T-cell (primary cell): Measurements from ENCODE around the gene UBAC2. TPM values are rescaled to one million over a fixed set of nuclear protein-coding genes. Genes with fewer than 3 reads are reported as not detected.

Experiments used
- ATAC-seq, 4 experiments: fragments of 200-7000 bp in 3 of 4; fragments of 150-1000 bp in 1 of 4; cut with Tn5 transposase; replicated peaks in 1 of 4; 1 replicate in 3 of 4; 2 replicates in 1 of 4; pipeline ENCODE4 v1.10.0; 2021; ENCODE audit warnings: moderate library complexity in 3 of 4, mild to moderate bottlenecking in 2 of 4, moderate number of reproducible peaks in 1 of 4
- CTCF ChIA-PET, 2 donors: fragments of 300-600 bp; sonication (Branson Sonifier 250); formaldehyde crosslinking; loops; one replicate each; lab custom pipeline; 2022; ENCODE audit warnings: antibody characterized with exemption in 2 of 2; lab: Charles Lee
- POLR2A ChIA-PET, 2 donors: fragments of 300-600 bp; sonication (Branson Sonifier 250); formaldehyde crosslinking; loops; one replicate each; lab custom pipeline; 2022; ENCODE audit warnings: antibody characterized with exemption in 2 of 2; lab: Charles Lee
- DNase-seq, 35 experiments: peaks; one replicate each; pipeline versions ENCODE4 v3.0.0 to v3.0.0-alpha.2; 2013 to 2023
- H3K27ac ChIP-seq: one replicate; pipeline ENCODE4 v1.5.1; 2013; ENCODE audit warnings: low read length
- H3K27me3 ChIP-seq, 2 experiments: replicated peaks in 1 of 2; 1 replicate in 1 of 2; 2 replicates in 1 of 2; pipeline versions ENCODE4 v1.6.1 to v1.7.0; 2013; ENCODE audit warnings: low read length in 1 of 2, mixed read lengths in 1 of 2; ENCODE audit not compliant: control insufficient read depth in 2 of 2, insufficient read depth in 2 of 2; ENCODE audit errors: extremely low read depth in 1 of 2
- H3K36me3 ChIP-seq, 2 donors: 1 replicate in 1 of 2; 2 replicates in 1 of 2; pipeline versions ENCODE4 v1.6.1 to v1.7.0; 2013; ENCODE audit warnings: low read length in 1 of 2; ENCODE audit not compliant: control insufficient read depth in 2 of 2, insufficient read depth in 1 of 2; ENCODE audit errors: extremely low read depth in 1 of 2
- H3K4me1 ChIP-seq, 2 experiments: 1 replicate in 1 of 2; 2 replicates in 1 of 2; pipeline versions ENCODE4 v1.6.1 to v1.7.0; 2013; ENCODE audit warnings: low read length in 2 of 2, mixed read lengths in 1 of 2; ENCODE audit not compliant: insufficient read depth in 2 of 2, control insufficient read depth in 1 of 2; ENCODE audit errors: extremely low read depth in 1 of 2
- H3K4me3 ChIP-seq, 2 donors: 1 replicate in 1 of 2; 2 replicates in 1 of 2; pipeline versions ENCODE4 v1.5.1 to v1.7.0; 2013; ENCODE audit warnings: mild to moderate bottlenecking in 2 of 2, low read length in 1 of 2, moderate library complexity in 1 of 2; ENCODE audit not compliant: control insufficient read depth in 1 of 2; ENCODE audit errors: extremely low read depth in 1 of 2
- H3K9me3 ChIP-seq: 2 replicates; pipeline ENCODE4 v1.7.0; 2013
- H3K27ac Mint-ChIP-seq, 2 donors: one replicate each; pipeline ENCODE4 v1.8.0; 2020 to 2021; ENCODE audit warnings: mild to moderate bottlenecking in 2 of 2, mixed read lengths in 2 of 2
- H3K27me3 Mint-ChIP-seq, 2 donors: one replicate each; pipeline ENCODE4 v1.8.0; 2021 to 2022; ENCODE audit warnings: mixed read lengths in 2 of 2
- H3K36me3 Mint-ChIP-seq: one replicate; pipeline ENCODE4 v1.8.0; 2021; ENCODE audit warnings: mixed read lengths
- H3K4me1 Mint-ChIP-seq, 3 donors: one replicate each; pipeline ENCODE4 v1.8.0; 2020 to 2022; ENCODE audit warnings: mixed read lengths in 3 of 3, mild to moderate bottlenecking in 1 of 3
- H3K4me3 Mint-ChIP-seq, 3 donors: one replicate each; pipeline ENCODE4 v1.8.0; 2020 to 2022; ENCODE audit warnings: mild to moderate bottlenecking in 3 of 3, mixed read lengths in 3 of 3, moderate library complexity in 3 of 3
- H3K9me3 Mint-ChIP-seq, 3 donors: one replicate each; pipeline ENCODE4 v1.8.0; 2020 to 2022; ENCODE audit warnings: mixed read lengths in 3 of 3
- WGBS: methylation state at CpG from one replicate; pipeline ENCODE4 v1.1.5; 2013; ENCODE audit warnings: missing lambda C conversion rate; ENCODE audit not compliant: insufficient coverage; 5-methylcytosine and 5-hydroxymethylcytosine counted together
- total RNA-seq, 35 experiments: library from RNA in 6 of 35; stranded (reverse) in 6 of 35; fragments of 120-200 nt in 1 of 35; gene quantifications; one replicate each; pipeline versions ENCODE4 v1.2.1 to v1.2.4 and lab custom pipeline; 2013 to 2026

The UBAC2 gene
- total RNA-seq, 5 donors from 2014 or later (not counting 1 experiment from before 2014, with no cell fraction given), result 83.3 to 99.3 (median 84.9) TPM

GRCh38 chr13:99271249-99271648 lies 70.6 kb downstream of the UBAC2 start:
- WGBS, result 94% methylated on average over 2 of the region's 3 CpGs
- peak overlapping the region; percentile 87 for H3K27ac ChIP-seq
- ATAC-seq, result no peak
- H3K36me3 ChIP-seq, result peaks cover 0 to 9% of the 10 kb centered on the region in 2 donors
- Mint-ChIP-seq H3K27me3 (no peaks in the 10 kb centered on the region), H3K9me3 (peaks cover 0 to 10% (median 0%) of the 10 kb centered on the region in 3 donors), H3K4me1 (peaks cover 67 to 68% (median 67%) of the 10 kb centered on the region in 3 donors), H3K4me3 (no peak overlapping the region), H3K36me3 (peaks cover 28% of the 10 kb centered on the region), H3K27ac (peak overlapping the region; percentile 84 to 87)
- peaks cover 33 to 39% of the 10 kb centered on the region in 2 experiments for H3K4me1 ChIP-seq
- no peaks in the 10 kb centered on the region for H3K9me3 ChIP-seq
- no peak overlapping the region for H3K4me3 ChIP-seq
- H3K27me3 ChIP-seq, result no peaks in the 10 kb centered on the region
- ChIA-PET POLR2A (interaction anchor here (0.6 to 3.3 kb wide), 14 partner anchors 9 to 232 kb away, joined by 3 to 19 read pairs (median 4); partner anchors contain the start of gene GPR18 (in 1 of the 2)), CTCF (interaction anchor here (0.7 to 11.0 kb wide), 29 partner anchors 10 to 169 kb away, joined by 3 to 246 read pairs (median 5); partner anchors contain the start of genes GPR18 (in 1 of the 2) and GPR183 (in 1 of the 2))
- no peak for DNase-seq

- H3K27me3 ChIP-seq, result no peaks in the 10 kb centered on the region
- Mint-ChIP-seq H3K4me1 (peaks cover 77 to 79% (median 79%) of the 10 kb centered on the region in 3 donors), H3K27me3 (no peaks in the 10 kb centered on the region), H3K4me3 (no peak overlapping the region), H3K27ac (peak overlapping the region; percentile 84 to 87), H3K36me3 (peaks cover 29% of the 10 kb centered on the region), H3K9me3 (peaks cover 0 to 10% (median 0%) of the 10 kb centered on the region in 3 donors)
- 86% methylated on average over 1 of the region's 2 CpGs for WGBS
- H3K36me3 ChIP-seq, result peaks cover 0 to 9% of the 10 kb centered on the region in 2 donors
- ATAC-seq (no peak), DNase-seq (no peak)
- ChIA-PET CTCF (interaction anchor here (0.6 to 11.0 kb wide), 26 partner anchors 8 to 168 kb away, joined by 3 to 107 read pairs (median 4); partner anchors contain the start of genes GPR18 (in 1 of the 2) and GPR183 (in 1 of the 2)), POLR2A (interaction anchor here (0.6 to 2.1 kb wide), 8 partner anchors 10 to 125 kb away, joined by 3 to 15 read pairs (median 4); no protein-coding TSS in a partner anchor)
- no peak overlapping the region for H3K4me3 ChIP-seq
- no peaks in the 10 kb centered on the region for H3K9me3 ChIP-seq
- H3K27ac ChIP-seq, result peak overlapping the region; percentile 87
- peaks cover 36 to 48% of the 10 kb centered on the region in 2 experiments for H3K4me1 ChIP-seq
These were observed 71.8 kb downstream of the UBAC2 start for GRCh38 chr13:99272481-99272880.

GRCh38 chr13:99273128-99273527 lies 72.5 kb downstream of the UBAC2 start:
- Histone ChIP-seq H3K36me3 (peaks cover 0 to 5% of the 10 kb centered on the region in 2 donors), H3K4me3 (no peak overlapping the region), H3K9me3 (no peaks in the 10 kb centered on the region), H3K4me1 (peaks cover 38 to 54% of the 10 kb centered on the region in 2 experiments), H3K27ac (peak overlapping the region; percentile 87), H3K27me3 (no peaks in the 10 kb centered on the region)
- 50% methylated on average over 1 of the region's 2 CpGs for WGBS
- peaks cover 0 to 10% (median 0%) of the 10 kb centered on the region in 3 donors for H3K9me3 Mint-ChIP-seq
- H3K4me1 Mint-ChIP-seq, result peaks cover 82 to 86% (median 83%) of the 10 kb centered on the region in 3 donors
- H3K4me3 Mint-ChIP-seq, result peak overlapping the region in 1 of 3 donors; percentile 49
- H3K36me3 Mint-ChIP-seq, result peaks cover 34% of the 10 kb centered on the region
- ATAC-seq (peak in 1 of 4 experiments; percentile 35), DNase-seq (peak in 5 of 35 experiments; percentile 22 to 73 (median 27))
- H3K27me3 Mint-ChIP-seq, result no peaks in the 10 kb centered on the region
- peak overlapping the region; percentile 77 to 95 for H3K27ac Mint-ChIP-seq
- ChIA-PET POLR2A (interaction anchor here (0.6 to 2.1 kb wide), 11 partner anchors 9 to 125 kb away, joined by 3 to 15 read pairs (median 4); no protein-coding TSS in a partner anchor), CTCF (interaction anchor here (0.6 to 11.0 kb wide), 18 partner anchors 9 to 249 kb away, joined by 3 to 107 read pairs (median 4); partner anchors contain the start of genes GPR18 (in 1 of the 2) and GPR183 (in 1 of the 2))

GRCh38 chr13:99275093-99275469 lies 74.4 kb downstream of the UBAC2 start:
- WGBS, result no CpG with 5 or more reads among the region's 1 CpG
- DNase-seq, result peak in 24 of 35 experiments; percentile 11 to 69 (median 32)
- peaks cover 0 to 10% (median 0%) of the 10 kb centered on the region in 3 donors for H3K9me3 Mint-ChIP-seq
- POLR2A ChIA-PET, result interaction anchor here (0.7 to 1.2 kb wide), 8 partner anchors 9 to 332 kb away, joined by 3 to 8 read pairs (median 4); partner anchors contain the start of gene CLYBL (in 1 of the 2)
- peak overlapping the region; percentile 87 for H3K27ac ChIP-seq
- H3K36me3 Mint-ChIP-seq, result peaks cover 46% of the 10 kb centered on the region
- H3K27ac Mint-ChIP-seq, result peak overlapping the region; percentile 89 to 92
- peaks cover 38 to 68% of the 10 kb centered on the region in 2 experiments for H3K4me1 ChIP-seq
- H3K4me3 Mint-ChIP-seq, result peak overlapping the region in 2 of 3 donors; percentile 22 to 61
- no peaks in the 10 kb centered on the region for H3K27me3 ChIP-seq
- ATAC-seq, result peak; percentile 75 to 84 (median 82)
- peaks cover 94 to 96% (median 94%) of the 10 kb centered on the region in 3 donors for H3K4me1 Mint-ChIP-seq
- H3K36me3 ChIP-seq, result peaks cover 0 to 8% of the 10 kb centered on the region in 2 donors
- no peaks in the 10 kb centered on the region for H3K27me3 Mint-ChIP-seq
- CTCF ChIA-PET, result interaction anchor here (0.5 to 4.8 kb wide), 22 partner anchors 8 to 228 kb away, joined by 3 to 37 read pairs (median 5); no protein-coding TSS in a partner anchor
- no peaks in the 10 kb centered on the region for H3K9me3 ChIP-seq
- no peak overlapping the region for H3K4me3 ChIP-seq

- no CpG with 5 or more reads among the region's 2 CpGs for WGBS
- DNase-seq (no peak), ATAC-seq (no peak)
- Histone ChIP-seq H3K27ac (peak overlapping the region; percentile 4), H3K4me1 (peaks cover 39 to 79% of the 10 kb centered on the region in 2 experiments), H3K9me3 (no peaks in the 10 kb centered on the region), H3K4me3 (no peak overlapping the region), H3K36me3 (peaks cover 0 to 8% of the 10 kb centered on the region in 2 donors), H3K27me3 (no peaks in the 10 kb centered on the region)
- Mint-ChIP-seq H3K9me3 (peaks cover 0 to 10% (median 0%) of the 10 kb centered on the region in 3 donors), H3K4me3 (peak overlapping the region in 1 of 3 donors; percentile 61), H3K27ac (peak overlapping the region; percentile 76 to 89), H3K27me3 (no peaks in the 10 kb centered on the region), H3K4me1 (peaks cover 94 to 96% (median 94%) of the 10 kb centered on the region in 3 donors), H3K36me3 (peaks cover 57% of the 10 kb centered on the region)
- POLR2A ChIA-PET, result interaction anchor here (0.7 kb wide), 2 partner anchors 9 to 80 kb away, joined by 3 to 4 read pairs; no protein-coding TSS in a partner anchor
- CTCF ChIA-PET, result interaction anchor here (0.5 to 4.8 kb wide), 3 partner anchors 11 to 159 kb away, joined by 4 to 37 read pairs (median 18); no protein-coding TSS in a partner anchor
These were observed 76.1 kb downstream of the UBAC2 start for GRCh38 chr13:99276706-99277105.

- H3K4me1 ChIP-seq, result peaks cover 47 to 78% of the 10 kb centered on the region in 2 experiments
These were observed 77.0 kb downstream of the UBAC2 start for GRCh38 chr13:99277629-99278028.

More at GRCh38 chr13:99277629-99278028, 77.0 kb downstream of the UBAC2 start:
- WGBS, result 93% methylated on average over 2 of the region's 4 CpGs
- DNase-seq (no peak), ATAC-seq (no peak)
- Histone ChIP-seq H3K4me3 (no peak overlapping the region), H3K36me3 (peaks cover 0 to 8% of the 10 kb centered on the region in 2 donors), H3K27ac (no peak overlapping the region), H3K27me3 (no peaks in the 10 kb centered on the region), H3K9me3 (no peaks in the 10 kb centered on the region)
- H3K36me3 Mint-ChIP-seq, result peaks cover 49% of the 10 kb centered on the region
- CTCF ChIA-PET, result interaction anchor here (0.7 to 1.9 kb wide), 2 partner anchors 8 to 189 kb away, joined by 4 to 7 read pairs; no protein-coding TSS in a partner anchor
- H3K9me3 Mint-ChIP-seq, result peaks cover 0 to 3% (median 0%) of the 10 kb centered on the region in 3 donors
- no peaks in the 10 kb centered on the region for H3K27me3 Mint-ChIP-seq
- H3K4me1 Mint-ChIP-seq, result peaks cover 95 to 99% (median 97%) of the 10 kb centered on the region in 3 donors
- H3K4me3 Mint-ChIP-seq, result peak overlapping the region in 1 of 3 donors; percentile 27
- POLR2A ChIA-PET, result interaction anchor here in 1 of 2 donors (0.6 kb wide), 1 partner anchor 22 kb away, joined by 3 read pairs; no protein-coding TSS in a partner anchor
- peak overlapping the region; percentile 6 to 99 for H3K27ac Mint-ChIP-seq
